Measurements from ENCODE around the gene BIRC5. TPM values are rescaled to one million over a fixed set of nuclear protein-coding genes. Genes with fewer than 3 reads are reported as not detected.

Gene BIRC5
- total RNA-seq, 1 donor from 2014 or later = 11.0 TPM

DNA sequence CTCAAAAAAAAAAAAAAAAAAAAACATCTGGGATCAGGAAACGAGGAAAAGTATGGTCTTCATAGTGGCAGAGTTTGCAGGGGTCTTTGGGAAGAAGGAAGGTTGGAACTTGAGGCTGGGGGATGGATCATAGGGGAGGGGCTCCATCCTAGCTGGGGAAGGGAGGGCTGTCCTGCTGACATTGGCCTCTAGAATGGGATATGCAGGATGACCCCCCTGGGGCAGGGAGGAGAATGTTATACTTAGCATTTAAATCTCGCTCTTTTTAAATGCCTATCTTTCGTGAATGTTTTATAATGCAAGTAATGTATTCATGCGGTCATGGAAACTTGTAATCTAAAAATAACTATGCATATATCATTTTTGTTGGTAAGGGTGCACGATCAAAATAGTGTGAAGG is 50.5 kb downstream of the BIRC5 start:
- H3K4me1 ChIP-seq (ENCODE audit: control insufficient read depth in 3 of 3, insufficient read depth in 3 of 3, low read length in 3 of 3) = peaks cover 15 to 32% (median 19%) of the 10 kb centered on the region in 3 donors
- H3K27me3 ChIP-seq (ENCODE audit: control insufficient read depth in 3 of 3, insufficient read depth in 3 of 3, low read length in 3 of 3) = no peaks in the 10 kb centered on the region
- H3K9me3 ChIP-seq (ENCODE audit: control insufficient read depth in 3 of 3, low read length in 3 of 3) = no peaks in the 10 kb centered on the region
- H3K27ac ChIP-seq (ENCODE audit: low read depth, low read length) = no peak overlapping the region
- H3K9ac ChIP-seq (ENCODE audit: low read depth in 1 of 3, low read length in 3 of 3) = no peak overlapping the region
- no peaks in the 10 kb centered on the region for H3K36me3 ChIP-seq (ENCODE audit: control insufficient read depth in 3 of 3, insufficient read depth in 3 of 3, low read length in 3 of 3)
- H3K4me3 ChIP-seq (ENCODE audit: low read length in 3 of 3) = no peak overlapping the region

DNA sequence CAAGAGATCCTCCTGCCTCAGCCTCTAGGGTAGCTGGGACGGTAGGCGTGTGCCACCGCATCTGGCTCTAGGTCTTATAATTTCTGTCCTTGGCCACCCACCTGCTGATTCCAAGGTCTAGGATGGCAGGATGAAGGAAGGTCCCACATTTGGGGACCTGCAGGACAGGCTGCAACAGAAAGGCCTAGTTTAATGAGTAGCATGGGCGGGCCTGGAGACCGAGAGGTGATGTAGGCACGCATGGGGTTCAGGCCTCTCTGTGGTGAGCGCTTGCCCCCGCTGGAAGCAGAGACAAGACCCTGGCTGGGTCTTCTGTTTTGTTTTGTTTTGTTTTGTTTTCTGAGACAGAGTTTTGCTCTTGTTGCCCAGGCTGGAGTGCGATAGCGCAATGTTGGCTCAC is 51.1 kb downstream of the BIRC5 start:
- no peak overlapping the region for H3K27ac ChIP-seq (ENCODE audit: low read depth, low read length)
- H3K9ac ChIP-seq (ENCODE audit: low read depth in 1 of 3, low read length in 3 of 3) = no peak overlapping the region
- no peaks in the 10 kb centered on the region for H3K36me3 ChIP-seq (ENCODE audit: control insufficient read depth in 3 of 3, insufficient read depth in 3 of 3, low read length in 3 of 3)
- peaks cover 15 to 34% (median 19%) of the 10 kb centered on the region in 3 donors for H3K4me1 ChIP-seq (ENCODE audit: control insufficient read depth in 3 of 3, insufficient read depth in 3 of 3, low read length in 3 of 3)
- peaks cover 0 to 4% (median 0%) of the 10 kb centered on the region in 3 donors for H3K27me3 ChIP-seq (ENCODE audit: control insufficient read depth in 3 of 3, insufficient read depth in 3 of 3, low read length in 3 of 3)
- H3K9me3 ChIP-seq (ENCODE audit: control insufficient read depth in 3 of 3, low read length in 3 of 3) = no peaks in the 10 kb centered on the region
- no peak overlapping the region for H3K4me3 ChIP-seq (ENCODE audit: low read length in 3 of 3)

DNA sequence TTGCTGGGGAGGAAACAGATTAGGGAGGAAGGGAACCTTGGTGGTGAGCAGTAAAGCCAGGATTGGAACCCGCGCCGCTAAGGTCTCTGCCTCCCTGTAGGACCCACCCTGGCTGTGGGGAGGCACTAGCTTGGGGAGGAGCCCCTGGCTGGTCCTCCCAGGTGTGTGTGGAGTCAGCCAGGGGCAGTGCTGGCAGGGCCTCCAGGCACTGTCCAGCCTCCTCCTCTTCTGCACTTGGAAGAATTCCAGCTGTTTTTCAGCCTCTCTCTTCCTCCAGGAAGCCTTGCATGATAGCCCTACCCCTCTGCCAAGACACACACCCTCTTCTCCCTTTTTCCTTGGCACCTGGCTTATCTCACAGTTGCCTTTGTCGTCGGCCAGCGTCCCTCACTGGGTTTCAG is 52.2 kb downstream of the BIRC5 start:
- H3K4me3 ChIP-seq (ENCODE audit: low read length in 3 of 3) = no peak overlapping the region
- H3K4me1 ChIP-seq (ENCODE audit: control insufficient read depth in 3 of 3, insufficient read depth in 3 of 3, low read length in 3 of 3) = peaks cover 15 to 34% (median 19%) of the 10 kb centered on the region in 3 donors

DNA sequence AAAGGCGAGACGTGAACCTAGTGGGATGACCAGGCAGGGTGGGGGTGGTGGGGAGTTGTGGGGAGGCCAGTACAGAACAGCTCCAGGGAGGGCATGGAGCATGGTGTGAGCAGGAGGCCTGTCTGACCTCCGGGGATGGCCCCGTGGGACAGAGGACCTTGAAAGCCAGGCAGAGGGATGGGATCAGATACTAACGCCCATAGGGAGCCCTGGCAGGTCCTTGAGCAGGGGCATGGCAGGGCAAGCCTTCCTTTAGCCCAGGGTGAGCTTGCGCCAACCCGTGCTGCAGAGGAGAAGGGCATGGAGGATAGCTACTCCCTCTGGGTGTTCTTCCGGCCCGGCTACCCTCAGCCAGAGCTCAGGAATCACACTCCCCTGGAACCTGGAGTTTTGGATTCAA is 52.7 kb downstream of the BIRC5 start:
- H3K4me1 ChIP-seq (ENCODE audit: control insufficient read depth in 3 of 3, insufficient read depth in 3 of 3, low read length in 3 of 3) = peaks cover 15 to 34% (median 19%) of the 10 kb centered on the region in 3 donors
- H3K9me3 ChIP-seq (ENCODE audit: control insufficient read depth in 3 of 3, low read length in 3 of 3) = no peaks in the 10 kb centered on the region
- H3K9ac ChIP-seq (ENCODE audit: low read depth in 1 of 3, low read length in 3 of 3) = no peak overlapping the region
- no peaks in the 10 kb centered on the region for H3K36me3 ChIP-seq (ENCODE audit: control insufficient read depth in 3 of 3, insufficient read depth in 3 of 3, low read length in 3 of 3)
- H3K4me3 ChIP-seq (ENCODE audit: low read length in 3 of 3) = no peak overlapping the region
- peaks cover 0 to 4% (median 0%) of the 10 kb centered on the region in 3 donors for H3K27me3 ChIP-seq (ENCODE audit: control insufficient read depth in 3 of 3, insufficient read depth in 3 of 3, low read length in 3 of 3)
- H3K27ac ChIP-seq (ENCODE audit: low read depth, low read length) = no peak overlapping the region

More for the DNA sequence above, 52.2 kb downstream of the BIRC5 start:
- Histone ChIP-seq H3K9ac (ENCODE audit: low read depth in 1 of 3, low read length in 3 of 3) (no peak overlapping the region), H3K27ac (ENCODE audit: low read depth, low read length) (no peak overlapping the region), H3K36me3 (ENCODE audit: control insufficient read depth in 3 of 3, insufficient read depth in 3 of 3, low read length in 3 of 3) (no peaks in the 10 kb centered on the region), H3K27me3 (ENCODE audit: control insufficient read depth in 3 of 3, insufficient read depth in 3 of 3, low read length in 3 of 3) (peaks cover 0 to 4% (median 0%) of the 10 kb centered on the region in 3 donors), H3K9me3 (ENCODE audit: control insufficient read depth in 3 of 3, low read length in 3 of 3) (no peaks in the 10 kb centered on the region)

- Histone ChIP-seq H3K9ac (ENCODE audit: low read depth in 1 of 3, low read length in 3 of 3) (no peak overlapping the region), H3K27me3 (ENCODE audit: control insufficient read depth in 3 of 3, insufficient read depth in 3 of 3, low read length in 3 of 3) (peaks cover 0 to 7% (median 0%) of the 10 kb centered on the region in 3 donors), H3K4me1 (ENCODE audit: control insufficient read depth in 3 of 3, insufficient read depth in 3 of 3, low read length in 3 of 3) (peaks cover 16 to 36% (median 22%) of the 10 kb centered on the region in 3 donors), H3K4me3 (ENCODE audit: low read length in 3 of 3) (no peak overlapping the region), H3K36me3 (ENCODE audit: control insufficient read depth in 3 of 3, insufficient read depth in 3 of 3, low read length in 3 of 3) (no peaks in the 10 kb centered on the region), H3K9me3 (ENCODE audit: control insufficient read depth in 3 of 3, low read length in 3 of 3) (no peaks in the 10 kb centered on the region), H3K27ac (ENCODE audit: low read depth, low read length) (no peak overlapping the region)
These were observed 53.4 kb downstream of the BIRC5 start for GRCh38 chr17:78267253-78268073.

GRCh38 chr17:78268191-78268874 is 54.3 kb downstream of the BIRC5 start:
- peaks cover 18 to 42% (median 25%) of the 10 kb centered on the region in 3 donors for H3K4me1 ChIP-seq (ENCODE audit: control insufficient read depth in 3 of 3, insufficient read depth in 3 of 3, low read length in 3 of 3)
- no peak overlapping the region for H3K27ac ChIP-seq (ENCODE audit: low read depth, low read length)
- no peaks in the 10 kb centered on the region for H3K36me3 ChIP-seq (ENCODE audit: control insufficient read depth in 3 of 3, insufficient read depth in 3 of 3, low read length in 3 of 3)

DNA sequence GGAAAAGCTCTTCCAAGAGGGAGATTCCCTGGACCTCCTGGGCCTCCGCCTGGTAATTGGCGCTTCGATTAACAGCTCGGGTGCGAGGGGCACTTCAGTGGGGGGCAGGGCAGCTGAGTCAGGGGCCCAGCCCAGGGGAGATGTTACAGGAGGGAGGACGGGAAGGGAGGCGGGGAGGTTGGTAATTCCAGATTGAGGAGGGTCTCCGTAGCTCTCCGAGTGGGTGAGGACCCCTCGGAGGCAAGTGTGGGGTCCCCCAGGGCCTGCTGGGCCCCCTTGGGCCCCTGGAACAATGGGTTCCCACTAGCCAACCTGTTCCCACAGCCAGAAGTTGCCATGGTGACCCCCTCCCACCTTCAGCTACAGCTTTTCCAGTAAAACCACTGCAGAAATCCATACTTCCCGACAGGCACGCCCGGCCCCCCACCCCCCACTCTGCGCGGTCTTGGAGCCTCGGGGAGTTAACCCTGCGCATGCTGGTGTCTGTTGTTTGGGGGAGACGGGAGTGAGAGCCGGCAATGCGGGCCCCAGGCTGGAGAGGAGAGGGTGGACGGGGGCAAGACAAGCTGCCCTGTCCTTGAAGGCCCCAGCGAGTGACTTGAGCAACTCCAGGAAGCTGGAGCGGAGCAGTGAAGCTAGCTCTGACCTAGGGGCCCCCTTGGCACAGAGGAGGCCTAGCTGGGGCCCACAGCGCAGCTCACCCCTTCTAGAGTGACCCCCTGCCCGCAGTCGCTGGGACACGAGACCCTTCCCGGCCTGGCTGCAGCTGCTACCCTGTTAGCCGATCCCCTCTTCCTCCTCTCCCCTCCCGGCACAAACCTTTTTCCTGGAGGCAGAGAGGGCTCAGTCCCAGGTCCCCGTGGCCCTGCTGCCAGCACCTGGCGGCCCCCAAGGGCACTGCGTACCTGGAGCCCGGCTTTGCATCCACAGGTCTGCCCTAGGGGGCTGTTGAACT is 55.2 kb downstream of the BIRC5 start:
- no peak overlapping the region for H3K27ac ChIP-seq (ENCODE audit: low read depth, low read length)
- H3K4me3 ChIP-seq (ENCODE audit: low read length in 3 of 3) = no peak overlapping the region
- H3K9me3 ChIP-seq (ENCODE audit: control insufficient read depth in 3 of 3, low read length in 3 of 3) = no peaks in the 10 kb centered on the region
- H3K36me3 ChIP-seq (ENCODE audit: control insufficient read depth in 3 of 3, insufficient read depth in 3 of 3, low read length in 3 of 3) = peaks cover 0 to 4% (median 0%) of the 10 kb centered on the region in 3 donors
- H3K27me3 ChIP-seq (ENCODE audit: control insufficient read depth in 3 of 3, insufficient read depth in 3 of 3, low read length in 3 of 3) = peaks cover 0 to 8% (median 3%) of the 10 kb centered on the region in 3 donors
- H3K9ac ChIP-seq (ENCODE audit: low read depth in 1 of 3, low read length in 3 of 3) = no peak overlapping the region
- H3K4me1 ChIP-seq (ENCODE audit: control insufficient read depth in 3 of 3, insufficient read depth in 3 of 3, low read length in 3 of 3) = peaks cover 18 to 35% (median 20%) of the 10 kb centered on the region in 3 donors

More at GRCh38 chr17:78268191-78268874, 54.3 kb downstream of the BIRC5 start:
- H3K9ac ChIP-seq (ENCODE audit: low read depth in 1 of 3, low read length in 3 of 3) = no peak overlapping the region
- no peak overlapping the region for H3K4me3 ChIP-seq (ENCODE audit: low read length in 3 of 3)
- peaks cover 0 to 8% (median 3%) of the 10 kb centered on the region in 3 donors for H3K27me3 ChIP-seq (ENCODE audit: control insufficient read depth in 3 of 3, insufficient read depth in 3 of 3, low read length in 3 of 3)
- H3K9me3 ChIP-seq (ENCODE audit: control insufficient read depth in 3 of 3, low read length in 3 of 3) = no peaks in the 10 kb centered on the region

DNA sequence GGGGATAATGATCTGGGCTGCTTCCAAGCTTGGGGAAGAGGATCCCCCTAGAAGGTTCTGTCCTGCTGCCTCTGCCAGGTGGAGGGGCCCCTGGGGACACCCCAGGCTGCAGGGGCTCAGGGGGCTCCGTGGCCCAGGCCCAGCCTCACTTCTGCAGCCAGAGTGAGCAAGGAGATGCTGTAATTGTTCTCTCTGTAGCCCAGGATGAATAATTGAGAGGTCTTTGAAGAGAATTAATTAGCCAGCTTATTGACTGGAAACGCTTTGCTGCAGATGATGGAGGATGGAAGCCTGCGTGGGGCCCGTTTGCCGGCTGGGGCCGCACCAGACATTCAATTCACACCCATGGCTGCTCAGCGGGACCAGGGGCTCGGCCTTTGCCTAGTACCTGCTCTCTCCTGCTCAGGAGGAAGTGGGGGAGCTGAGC is 55.9 kb downstream of the BIRC5 start:
- H3K9ac ChIP-seq (ENCODE audit: low read depth in 1 of 3, low read length in 3 of 3) = no peak overlapping the region
- no peaks in the 10 kb centered on the region for H3K9me3 ChIP-seq (ENCODE audit: control insufficient read depth in 3 of 3, low read length in 3 of 3)
- peaks cover 0 to 8% (median 3%) of the 10 kb centered on the region in 3 donors for H3K27me3 ChIP-seq (ENCODE audit: control insufficient read depth in 3 of 3, insufficient read depth in 3 of 3, low read length in 3 of 3)
- no peak overlapping the region for H3K4me3 ChIP-seq (ENCODE audit: low read length in 3 of 3)
- no peak overlapping the region for H3K27ac ChIP-seq (ENCODE audit: low read depth, low read length)
- H3K4me1 ChIP-seq (ENCODE audit: control insufficient read depth in 3 of 3, insufficient read depth in 3 of 3, low read length in 3 of 3) = peaks cover 18 to 35% (median 20%) of the 10 kb centered on the region in 3 donors
- H3K36me3 ChIP-seq (ENCODE audit: control insufficient read depth in 3 of 3, insufficient read depth in 3 of 3, low read length in 3 of 3) = peaks cover 0 to 4% (median 0%) of the 10 kb centered on the region in 3 donors

- no peak overlapping the region for H3K9ac ChIP-seq (ENCODE audit: low read depth in 1 of 3, low read length in 3 of 3)
- no peak overlapping the region for H3K27ac ChIP-seq (ENCODE audit: low read depth, low read length)
- no peak overlapping the region for H3K4me3 ChIP-seq (ENCODE audit: low read length in 3 of 3)
- H3K36me3 ChIP-seq (ENCODE audit: control insufficient read depth in 3 of 3, insufficient read depth in 3 of 3, low read length in 3 of 3) = peaks cover 0 to 4% (median 0%) of the 10 kb centered on the region in 3 donors
- no peaks in the 10 kb centered on the region for H3K9me3 ChIP-seq (ENCODE audit: control insufficient read depth in 3 of 3, low read length in 3 of 3)
- H3K27me3 ChIP-seq (ENCODE audit: control insufficient read depth in 3 of 3, insufficient read depth in 3 of 3, low read length in 3 of 3) = peaks cover 0 to 8% (median 3%) of the 10 kb centered on the region in 3 donors
- peaks cover 7 to 20% (median 10%) of the 10 kb centered on the region in 3 donors for H3K4me1 ChIP-seq (ENCODE audit: control insufficient read depth in 3 of 3, insufficient read depth in 3 of 3, low read length in 3 of 3)
These were observed 57.5 kb downstream of the BIRC5 start for GRCh38 chr17:78271419-78272170.
